HG03066 (cell line): ENCODE measurements around the gene AKIRIN2.
"Not testable (repeated sequence)": the region's sequence is repeated elsewhere in the genome, so short reads cannot be mapped to it uniquely, and the experiment has no call there.

Experiments
- ATAC-seq: cut with Tn5 transposase; IDR thresholded peaks from one replicate; pipeline ENCODE4 v1.9.1; 2021; ENCODE audit warnings: low read depth; ENCODE audit not compliant: unreplicated experiment

Gene AKIRIN2

GRCh38 chr6:87690441-87690840 lies 11.6 kb downstream of the AKIRIN2 start:
- ATAC-seq, result no peak

- not testable (repeated sequence) for ATAC-seq
Measured at GRCh38 chr6:87687893-87688292, 14.1 kb downstream of the AKIRIN2 start.

- ATAC-seq, result no peak
Measured at GRCh38 chr6:87687296-87687695, 14.7 kb downstream of the AKIRIN2 start.

- not testable (repeated sequence) for ATAC-seq
Measured at GRCh38 chr6:87686636-87687205, 15.3 kb downstream of the AKIRIN2 start.

GRCh38 chr6:87684895-87685654 lies 17.0 kb downstream of the AKIRIN2 start:
- ATAC-seq, result no peak

- no peak for ATAC-seq
Measured at GRCh38 chr6:87683890-87684289, 18.1 kb downstream of the AKIRIN2 start.

GRCh38 chr6:87682310-87682709 lies 19.7 kb downstream of the AKIRIN2 start:
- no peak for ATAC-seq

- no peak for ATAC-seq
Measured at GRCh38 chr6:87675004-87675681, 26.9 kb downstream of the AKIRIN2 start.

- ATAC-seq, result no peak
Measured at GRCh38 chr6:87674290-87674689, 27.7 kb downstream of the AKIRIN2 start.

GRCh38 chr6:87673237-87673636 lies 28.8 kb downstream of the AKIRIN2 start:
- ATAC-seq, result no peak

- no peak for ATAC-seq
Measured at GRCh38 chr6:87672641-87673040, 29.4 kb downstream of the AKIRIN2 start.

GRCh38 chr6:87671555-87672029 lies 30.4 kb downstream of the AKIRIN2 start:
- no peak for ATAC-seq

- no peak for ATAC-seq
Measured at GRCh38 chr6:87670707-87671106, 31.3 kb downstream of the AKIRIN2 start.

- ATAC-seq, result no peak
Measured at GRCh38 chr6:87669051-87669450, 33.0 kb downstream of the AKIRIN2 start.

- ATAC-seq, result no peak
Measured at GRCh38 chr6:87668013-87668412, 34.0 kb downstream of the AKIRIN2 start.

GRCh38 chr6:87667032-87667431 lies 35.0 kb downstream of the AKIRIN2 start:
- no peak for ATAC-seq

GRCh38 chr6:87664921-87665485 lies 37.0 kb downstream of the AKIRIN2 start:
- no peak for ATAC-seq

GRCh38 chr6:87663434-87663833 lies 38.6 kb downstream of the AKIRIN2 start:
- ATAC-seq, result no peak

GRCh38 chr6:87661503-87661902 lies 40.5 kb downstream of the AKIRIN2 start:
- ATAC-seq, result no peak

- ATAC-seq, result no peak
Measured at GRCh38 chr6:87661016-87661415, 41.0 kb downstream of the AKIRIN2 start.

- ATAC-seq, result no peak
Measured at GRCh38 chr6:87660226-87660911, 41.7 kb downstream of the AKIRIN2 start.
